Measurements from ENCODE around the gene ECHDC1. TPM values are rescaled to one million over a fixed set of nuclear protein-coding genes. Genes with fewer than 3 reads are reported as not detected.

ECHDC1 gene
- total RNA-seq, 1 experiment from 2014 or later: 47.2 TPM

DNA sequence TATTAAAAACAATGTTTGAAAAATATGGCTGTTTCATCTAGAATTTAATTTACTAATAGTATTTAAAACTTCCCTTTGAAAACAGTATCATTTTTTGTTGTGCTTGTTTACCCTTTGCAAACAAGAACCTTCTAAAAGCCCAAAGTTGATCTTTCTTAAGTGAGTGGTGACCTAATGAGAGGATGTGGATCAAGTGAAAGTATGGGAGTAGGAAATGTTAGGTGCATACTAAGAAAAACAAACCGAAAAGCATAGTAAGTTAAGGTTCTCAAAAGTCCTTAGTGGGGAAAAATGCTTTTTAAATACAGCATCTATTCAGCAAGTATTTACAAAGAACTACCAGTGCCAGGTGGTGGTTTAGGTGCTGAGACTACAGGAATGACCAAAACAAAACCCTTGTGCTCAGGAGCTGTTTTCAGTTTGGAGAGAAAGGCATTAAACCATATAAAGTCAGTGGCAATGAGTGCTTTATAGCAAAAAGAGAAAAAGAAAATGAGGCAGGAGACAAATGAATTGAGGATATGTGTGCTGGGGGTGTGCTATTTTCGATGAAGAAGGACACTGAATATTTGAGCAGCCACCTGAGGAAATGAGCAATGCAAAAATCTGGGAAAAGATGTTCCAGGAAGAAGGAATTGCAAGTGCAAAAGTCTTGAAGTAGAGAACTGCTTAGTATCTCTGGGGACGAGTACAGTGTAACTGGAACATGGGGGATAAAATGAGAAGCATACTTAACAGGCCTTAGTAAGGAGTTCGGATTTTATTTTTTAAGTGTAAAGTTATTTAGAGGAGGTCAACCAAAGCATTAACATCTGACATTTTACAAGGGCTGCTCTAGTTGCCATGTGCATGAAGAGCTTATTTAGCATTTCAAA lies 52.8 kb downstream of the ECHDC1 start:
- ChIA-PET CTCF (interaction anchor here (1.0 to 1.4 kb wide), 2 partner anchors 14 to 24 kb away, joined by 4 to 5 read pairs; partner anchors contain the start of gene RNF146), RAD21 (ENCODE audit: low non-redundant PET in 1 of 2, low total read pairs in 2 of 2, uncharacterized antibody in 2 of 2, unreplicated experiment in 2 of 2) (no interaction called here), POLR2A (no interaction called here)
- ATAC-seq: no peak
- no peak overlapping the region for H3K4me3 ChIP-seq (replicated peaks in 1 of 2; ENCODE audit: low read depth in 1 of 2, low read length in 2 of 2)
- BruUV-seq (replicated peaks): no TSS peak
- H4K20me1 ChIP-seq (ENCODE audit: insufficient read depth): no peaks in the 10 kb centered on the region
- no peaks in the 10 kb centered on the region for H3K27me3 ChIP-seq (ENCODE audit: insufficient read depth, low read length)
- peaks cover 0 to 11% of the 10 kb centered on the region in 2 experiments for H3K36me3 ChIP-seq (ENCODE audit: control insufficient read depth in 1 of 2, insufficient read depth in 2 of 2, low read length in 2 of 2)
- H3K4me2 ChIP-seq (ENCODE audit: low read length): no peak overlapping the region
- H3K9me2 ChIP-seq (ENCODE audit: insufficient read depth): no peaks in the 10 kb centered on the region
- DNase-seq (ENCODE audit: low read depth, low spot score): no peak
- H3K9me3 ChIP-seq (ENCODE audit: control insufficient read depth in 1 of 2, insufficient read depth in 1 of 2, low read depth in 1 of 2, low read length in 2 of 2): no peaks in the 10 kb centered on the region
- TF ChIP-seq FOSL1 (IDR thresholded peaks at IDR 0.05; ENCODE audit: low read depth) (no peak), TCF7L2 (IDR thresholded peaks at IDR 0.05; ENCODE audit: borderline replicate concordance, extremely low read depth, insufficient read depth, insufficient read length) (no peak), ZNF274 (IDR thresholded peaks at IDR 0.05; ENCODE audit: low read depth, low read length) (no peak), ATF3 (IDR thresholded peaks at IDR 0.05) (no peak), RAD21 (IDR thresholded peaks at IDR 0.05; ENCODE audit: low read depth) (no peak), SRF (IDR thresholded peaks at IDR 0.05; ENCODE audit: low read depth) (no peak), CBX3 (IDR thresholded peaks at IDR 0.05; ENCODE audit: low read depth) (no peak), EGR1 (IDR thresholded peaks at IDR 0.05; ENCODE audit: low read depth) (no peak), YY1 (IDR thresholded peaks at IDR 0.05; ENCODE audit: extremely low read depth, insufficient replicate concordance, low read depth, low read length) (no peak), SIN3A (IDR thresholded peaks at IDR 0.05; ENCODE audit: low read depth) (no peak), SP1 (IDR thresholded peaks at IDR 0.05; ENCODE audit: low read depth) (no peak)
- TF ChIP-seq, protein P1, sequence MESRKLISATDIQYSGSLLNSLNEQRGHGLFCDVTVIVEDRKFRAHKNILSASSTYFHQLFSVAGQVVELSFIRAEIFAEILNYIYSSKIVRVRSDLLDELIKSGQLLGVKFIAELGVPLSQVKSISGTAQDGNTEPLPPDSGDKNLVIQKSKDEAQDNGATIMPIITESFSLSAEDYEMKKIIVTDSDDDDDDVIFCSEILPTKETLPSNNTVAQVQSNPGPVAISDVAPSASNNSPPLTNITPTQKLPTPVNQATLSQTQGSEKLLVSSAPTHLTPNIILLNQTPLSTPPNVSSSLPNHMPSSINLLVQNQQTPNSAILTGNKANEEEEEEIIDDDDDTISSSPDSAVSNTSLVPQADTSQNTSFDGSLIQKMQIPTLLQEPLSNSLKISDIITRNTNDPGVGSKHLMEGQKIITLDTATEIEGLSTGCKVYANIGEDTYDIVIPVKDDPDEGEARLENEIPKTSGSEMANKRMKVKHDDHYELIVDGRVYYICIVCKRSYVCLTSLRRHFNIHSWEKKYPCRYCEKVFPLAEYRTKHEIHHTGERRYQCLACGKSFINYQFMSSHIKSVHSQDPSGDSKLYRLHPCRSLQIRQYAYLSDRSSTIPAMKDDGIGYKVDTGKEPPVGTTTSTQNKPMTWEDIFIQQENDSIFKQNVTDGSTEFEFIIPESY (IDR thresholded peaks at IDR 0.05; ENCODE audit: extremely low read depth, insufficient replicate concordance, low read length): no peak
- TF ChIP-seq, protein P2, sequence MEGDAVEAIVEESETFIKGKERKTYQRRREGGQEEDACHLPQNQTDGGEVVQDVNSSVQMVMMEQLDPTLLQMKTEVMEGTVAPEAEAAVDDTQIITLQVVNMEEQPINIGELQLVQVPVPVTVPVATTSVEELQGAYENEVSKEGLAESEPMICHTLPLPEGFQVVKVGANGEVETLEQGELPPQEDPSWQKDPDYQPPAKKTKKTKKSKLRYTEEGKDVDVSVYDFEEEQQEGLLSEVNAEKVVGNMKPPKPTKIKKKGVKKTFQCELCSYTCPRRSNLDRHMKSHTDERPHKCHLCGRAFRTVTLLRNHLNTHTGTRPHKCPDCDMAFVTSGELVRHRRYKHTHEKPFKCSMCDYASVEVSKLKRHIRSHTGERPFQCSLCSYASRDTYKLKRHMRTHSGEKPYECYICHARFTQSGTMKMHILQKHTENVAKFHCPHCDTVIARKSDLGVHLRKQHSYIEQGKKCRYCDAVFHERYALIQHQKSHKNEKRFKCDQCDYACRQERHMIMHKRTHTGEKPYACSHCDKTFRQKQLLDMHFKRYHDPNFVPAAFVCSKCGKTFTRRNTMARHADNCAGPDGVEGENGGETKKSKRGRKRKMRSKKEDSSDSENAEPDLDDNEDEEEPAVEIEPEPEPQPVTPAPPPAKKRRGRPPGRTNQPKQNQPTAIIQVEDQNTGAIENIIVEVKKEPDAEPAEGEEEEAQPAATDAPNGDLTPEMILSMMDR (IDR thresholded peaks at IDR 0.05 in 2 of 3, conservative IDR thresholded peaks at IDR 0.05 in 1 of 3; ENCODE audit: borderline replicate concordance in 1 of 3, insufficient read depth in 1 of 3, low read depth in 2 of 3, low read length in 2 of 3): no peak
- H3K4me1 ChIP-seq (ENCODE audit: control insufficient read depth in 1 of 2, insufficient read depth in 2 of 2, low read length in 2 of 2): no peaks in the 10 kb centered on the region
- no peak overlapping the region for H3K9ac ChIP-seq (ENCODE audit: low read length)
- intact Hi-C loops (cut with micrococcal nuclease): no loop called here
- no peak overlapping the region for H2AFZ ChIP-seq (ENCODE audit: low read depth, low read length, poor library complexity, severe bottlenecking)
- no peaks in the 10 kb centered on the region for H3K79me2 ChIP-seq (ENCODE audit: insufficient read depth, low read length)
- H3K27ac ChIP-seq (ENCODE audit: low read depth, low read length): no peak overlapping the region

Data from HCT116 (cell line).